Keratinocyte (primary cell): ENCODE data around the gene TSSK1B. TPM values are rescaled to one million over a fixed set of nuclear protein-coding genes. Genes with fewer than 3 reads are reported as not detected.
"Not testable (repeated sequence)": the region's sequence is repeated elsewhere in the genome, so short reads cannot be mapped to it uniquely, and the experiment has no call there.

Experiments
- DNase-seq: peaks from one replicate; pipeline ENCODE4 v3.0.0-alpha.2; 2011; ENCODE audit warnings: low read depth, missing footprints, low spot score
- FAIRE-seq: peaks from 2 replicates; lab custom pipeline; 2011; peaks lifted over from hg19 to GRCh38; lab: Jason Lieb, UNC
- H2AFZ ChIP-seq: 2 replicates; pipeline ENCODE4 v1.6.0; 2012; ENCODE audit warnings: low read length, control low read depth, inconsistent platforms; ENCODE audit not compliant: control insufficient read depth
- H3K27ac ChIP-seq: 2 replicates; pipeline ENCODE4 v1.5.1; 2011; ENCODE audit warnings: low read length; ENCODE audit not compliant: control insufficient read depth, insufficient read depth
- H3K27me3 ChIP-seq: 3 replicates; pipeline ENCODE4 v1.6.0; 2011; ENCODE audit warnings: low read length; ENCODE audit not compliant: control insufficient read depth, insufficient read depth; ENCODE audit errors: extremely low read depth
- H3K36me3 ChIP-seq, 2 experiments: 2 replicates in 1 of 2; 3 replicates in 1 of 2; pipeline ENCODE4 v1.5.1; 2011; ENCODE audit warnings: low read length in 2 of 2, mild to moderate bottlenecking in 1 of 2; ENCODE audit not compliant: control insufficient read depth in 2 of 2, insufficient read depth in 2 of 2; ENCODE audit errors: extremely low read depth in 1 of 2
- H3K4me1 ChIP-seq: 3 replicates; pipeline ENCODE4 v1.5.1; 2011; ENCODE audit warnings: low read length; ENCODE audit not compliant: control insufficient read depth, insufficient read depth; ENCODE audit errors: extremely low read depth
- H3K4me2 ChIP-seq: 3 replicates; pipeline ENCODE4 v1.6.0; 2011; ENCODE audit warnings: low read depth, low read length; ENCODE audit not compliant: control insufficient read depth, insufficient read depth; ENCODE audit errors: extremely low read depth
- H3K4me3 ChIP-seq, 3 experiments: fragments of 200-600 bp in 1 of 3; sonication (generic) in 1 of 3; 2 replicates in 2 of 3; 3 replicates in 1 of 3; pipeline ENCODE4 v1.5.1; 2011 to 2016; ENCODE audit warnings: low read length in 3 of 3, mild to moderate bottlenecking in 3 of 3, control low read depth in 2 of 3, inconsistent platforms in 1 of 3, low read depth in 1 of 3, mixed read lengths in 1 of 3, mixed run types in 1 of 3, moderate library complexity in 1 of 3; ENCODE audit not compliant: control insufficient read depth in 2 of 3, insufficient read depth in 2 of 3; ENCODE audit errors: extremely low read depth in 1 of 3
- H3K79me2 ChIP-seq: 2 replicates; pipeline ENCODE4 v1.6.0; 2012; ENCODE audit warnings: low read length; ENCODE audit not compliant: control insufficient read depth, insufficient read depth
- H3K9ac ChIP-seq: 3 replicates; pipeline ENCODE4 v1.6.0; 2011; ENCODE audit warnings: low read length; ENCODE audit not compliant: control insufficient read depth, insufficient read depth; ENCODE audit errors: extremely low read depth
- H3K9me1 ChIP-seq: 3 replicates; pipeline ENCODE4 v1.6.0; 2011; ENCODE audit warnings: low read length; ENCODE audit not compliant: control insufficient read depth, insufficient read depth; ENCODE audit errors: extremely low read depth
- H3K9me3 ChIP-seq: 2 replicates; pipeline ENCODE4 v1.5.1; 2012; ENCODE audit warnings: low read depth, low read length; ENCODE audit not compliant: control insufficient read depth
- H4K20me1 ChIP-seq: 3 replicates; pipeline ENCODE4 v1.6.0; 2011; ENCODE audit warnings: low read length; ENCODE audit not compliant: control insufficient read depth, insufficient read depth; ENCODE audit errors: extremely low read depth
- EZH2 ChIP-seq: IDR thresholded peaks from one replicate; pipeline ENCODE4 v1.6.1; 2012; ENCODE audit warnings: inconsistent platforms, mild to moderate bottlenecking, low read length, moderate library complexity
- dilution Hi-C: fragments of 300-500 bp; cut with MboI; formaldehyde crosslinking; loops from one replicate; pipeline ENCODE4 v1.7.0; 2020; ENCODE audit warnings: low sequenced_read_pairs; ENCODE audit not compliant: extremely low pct_ligation_motif_present
- polyA plus RNA-seq, 5 experiments: library from polyadenylated mRNA; depleted of rRNA in 3 of 5; stranded (reverse) in 3 of 5; stranded (forward) in 1 of 5; unstranded in 1 of 5; fragments of >200 nt; gene quantifications; 1 replicate in 1 of 5; 2 replicates in 3 of 5; 3 replicates in 1 of 5; pipeline versions ENCODE4 v1.2.1 to v1.2.3, GENCODE V29; 2011 to 2012; ENCODE audit warnings: missing spikeins in 2 of 5, low read depth in 1 of 5, low replicate concordance in 1 of 5
- TF ChIP-seq, protein P1 (sequence below), 3 experiments: IDR thresholded peaks in 1 of 3; conservative IDR thresholded peaks in 1 of 3; optimal IDR thresholded peaks in 1 of 3; 2 replicates in 2 of 3; 3 replicates in 1 of 3; pipeline versions ENCODE3 to v1.5.1; 2011; ENCODE audit warnings: low read length in 3 of 3, mild to moderate bottlenecking in 3 of 3, moderate library complexity in 2 of 3, control low read depth in 1 of 3, inconsistent platforms in 1 of 3; ENCODE audit not compliant: insufficient read depth in 2 of 3; ENCODE audit errors: extremely low read depth in 1 of 3

Gene TSSK1B
- polyA plus RNA-seq, 1 donor (not counting 4 experiments of a cell fraction or from before 2014, with no cell fraction given): 0.07 TPM

DNA sequence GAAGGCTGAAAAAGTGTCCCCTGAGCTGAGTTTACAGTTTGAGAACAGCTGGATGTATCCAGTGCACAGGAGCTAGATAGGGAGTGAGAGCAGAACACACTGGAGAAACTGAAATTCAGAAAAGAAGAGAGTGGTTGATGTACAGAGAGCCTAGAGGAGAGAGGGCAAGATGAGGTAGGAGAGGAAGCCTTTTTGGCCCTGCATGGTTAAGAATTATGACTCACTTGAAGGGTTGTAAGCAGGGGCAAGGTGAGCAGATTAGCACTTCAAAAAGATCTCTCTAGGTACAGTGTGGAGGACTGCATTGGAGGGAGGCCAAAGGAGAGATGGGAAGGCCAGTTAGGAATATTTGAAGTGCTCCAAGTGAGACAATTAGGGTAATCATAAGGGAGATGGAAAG is 28.2 kb upstream of the TSSK1B start:
- dilution Hi-C loops: no loop called here
- Histone ChIP-seq H4K20me1 (no peaks in the 10 kb centered on the region), H3K9ac (no peak overlapping the region), H3K36me3 (peaks cover 0 to 4% of the 10 kb centered on the region in 2 experiments), H3K4me1 (no peaks in the 10 kb centered on the region), H3K4me2 (no peak overlapping the region), H3K9me1 (no peaks in the 10 kb centered on the region), H3K27me3 (no peaks in the 10 kb centered on the region), H2AFZ (no peak overlapping the region), H3K4me3 (no peak overlapping the region), H3K79me2 (no peaks in the 10 kb centered on the region), H3K9me3 (no peaks in the 10 kb centered on the region), H3K27ac (no peak overlapping the region)
- FAIRE-seq (peak; percentile 26), DNase-seq (no peak)
- TF ChIP-seq, protein P1, sequence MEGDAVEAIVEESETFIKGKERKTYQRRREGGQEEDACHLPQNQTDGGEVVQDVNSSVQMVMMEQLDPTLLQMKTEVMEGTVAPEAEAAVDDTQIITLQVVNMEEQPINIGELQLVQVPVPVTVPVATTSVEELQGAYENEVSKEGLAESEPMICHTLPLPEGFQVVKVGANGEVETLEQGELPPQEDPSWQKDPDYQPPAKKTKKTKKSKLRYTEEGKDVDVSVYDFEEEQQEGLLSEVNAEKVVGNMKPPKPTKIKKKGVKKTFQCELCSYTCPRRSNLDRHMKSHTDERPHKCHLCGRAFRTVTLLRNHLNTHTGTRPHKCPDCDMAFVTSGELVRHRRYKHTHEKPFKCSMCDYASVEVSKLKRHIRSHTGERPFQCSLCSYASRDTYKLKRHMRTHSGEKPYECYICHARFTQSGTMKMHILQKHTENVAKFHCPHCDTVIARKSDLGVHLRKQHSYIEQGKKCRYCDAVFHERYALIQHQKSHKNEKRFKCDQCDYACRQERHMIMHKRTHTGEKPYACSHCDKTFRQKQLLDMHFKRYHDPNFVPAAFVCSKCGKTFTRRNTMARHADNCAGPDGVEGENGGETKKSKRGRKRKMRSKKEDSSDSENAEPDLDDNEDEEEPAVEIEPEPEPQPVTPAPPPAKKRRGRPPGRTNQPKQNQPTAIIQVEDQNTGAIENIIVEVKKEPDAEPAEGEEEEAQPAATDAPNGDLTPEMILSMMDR (optimal IDR thresholded peaks at IDR 0.05 in 1 of 3, IDR thresholded peaks at IDR 0.05 in 1 of 3, conservative IDR thresholded peaks at IDR 0.05 in 1 of 3; ENCODE audit: extremely low read depth in 1 of 3, insufficient read depth in 2 of 3, low read length in 3 of 3): no peak
- no peak for TF ChIP-seq EZH2

DNA sequence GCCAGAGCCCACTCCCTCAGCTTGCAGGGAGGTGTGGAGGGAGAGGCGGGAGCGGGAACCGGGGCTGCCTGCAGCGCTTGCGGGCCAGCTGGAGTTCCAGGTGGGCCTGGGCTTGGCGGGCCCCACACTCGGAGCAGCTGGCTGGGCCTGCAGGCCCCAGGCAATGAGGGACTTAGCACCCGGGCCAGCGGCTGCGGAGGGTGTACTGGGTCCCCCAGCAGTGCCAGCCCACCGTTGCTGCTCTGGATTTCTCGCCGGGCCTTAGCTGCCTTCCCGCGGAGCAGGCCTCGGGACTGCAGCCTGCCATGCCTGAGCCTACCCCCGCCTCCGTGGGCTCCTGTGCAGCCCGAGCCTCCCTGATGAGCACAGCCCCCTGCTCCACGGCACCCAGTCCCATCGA is 22.3 kb upstream of the TSSK1B start:
- H3K36me3 ChIP-seq, dilution Hi-C loops, H3K27me3 ChIP-seq, FAIRE-seq, H3K9ac ChIP-seq, H3K27ac ChIP-seq, H3K79me2 ChIP-seq, DNase-seq, H3K4me2 ChIP-seq, H3K4me1 ChIP-seq, H4K20me1 ChIP-seq, H3K4me3 ChIP-seq, H3K9me1 ChIP-seq, H3K9me3 ChIP-seq, H2AFZ ChIP-seq: not testable (repeated sequence)

DNA sequence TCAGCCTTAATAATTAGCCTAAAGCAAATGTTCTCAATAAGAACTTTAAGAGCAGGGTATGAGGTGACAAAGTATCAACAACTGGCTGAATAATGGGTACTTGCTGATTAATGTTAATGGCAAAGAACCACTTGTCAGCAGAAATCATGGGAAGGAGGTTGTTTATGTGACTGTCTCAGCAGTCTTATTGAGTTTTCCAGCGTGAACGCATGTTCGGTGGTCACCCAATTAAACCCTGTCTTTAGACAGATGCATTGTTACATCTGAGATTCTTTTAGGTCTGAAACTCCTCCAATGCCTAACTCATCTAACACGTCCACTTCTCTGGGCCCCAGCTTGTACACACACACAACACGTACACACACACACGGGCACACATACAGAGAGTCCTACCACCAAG is 18.2 kb upstream of the TSSK1B start:
- no peak overlapping the region for H3K4me3 ChIP-seq
- H3K9me1 ChIP-seq: no peaks in the 10 kb centered on the region
- H3K9me3 ChIP-seq: no peaks in the 10 kb centered on the region
- H3K79me2 ChIP-seq: peaks cover 1% of the 10 kb centered on the region
- no peak overlapping the region for H3K9ac ChIP-seq
- no peak overlapping the region for H3K27ac ChIP-seq
- TF ChIP-seq, protein P1 (optimal IDR thresholded peaks at IDR 0.05 in 1 of 3, IDR thresholded peaks at IDR 0.05 in 1 of 3, conservative IDR thresholded peaks at IDR 0.05 in 1 of 3; ENCODE audit: extremely low read depth in 1 of 3, insufficient read depth in 2 of 3, low read length in 3 of 3): no peak
- no peak for TF ChIP-seq EZH2
- no peaks in the 10 kb centered on the region for H3K27me3 ChIP-seq
- H2AFZ ChIP-seq: no peak overlapping the region
- H3K4me2 ChIP-seq: no peak overlapping the region
- DNase-seq: no peak
- FAIRE-seq: peak; percentile 41
- H4K20me1 ChIP-seq: no peaks in the 10 kb centered on the region
- peaks cover 0 to 4% of the 10 kb centered on the region in 2 experiments for H3K36me3 ChIP-seq
- peaks cover 9% of the 10 kb centered on the region for H3K4me1 ChIP-seq
- dilution Hi-C loops: no loop called here
